HFFc6 (cell line): ENCODE data around the gene PRUNE1. TPM values are rescaled to one million over a fixed set of nuclear protein-coding genes. Genes with fewer than 3 reads are reported as not detected.

Source experiments
- DNase-seq: peaks from one replicate; pipeline ENCODE4 v3.0.0-alpha.2; 2018
- H3K27ac Mint-ChIP-seq: 2 replicates; pipeline ENCODE4 v1.8.0; 2020; ENCODE audit warnings: mild to moderate bottlenecking, mixed read lengths
- H3K27me3 Mint-ChIP-seq: 2 replicates; pipeline ENCODE4 v1.8.0; 2021; ENCODE audit warnings: mild to moderate bottlenecking, moderate library complexity, mixed read lengths; ENCODE audit not compliant: insufficient read depth
- H3K36me3 Mint-ChIP-seq: 2 replicates; pipeline ENCODE4 v1.8.0; 2021; ENCODE audit warnings: low read depth, mixed read lengths
- H3K4me1 Mint-ChIP-seq: 2 replicates; pipeline ENCODE4 v1.8.0; 2020; ENCODE audit warnings: low read depth, mixed read lengths
- H3K4me3 Mint-ChIP-seq: 2 replicates; pipeline ENCODE4 v1.8.0; 2020; ENCODE audit warnings: mild to moderate bottlenecking, moderate library complexity, mixed read lengths
- H3K9me3 Mint-ChIP-seq: 2 replicates; pipeline ENCODE4 v1.8.0; 2020; ENCODE audit warnings: mild to moderate bottlenecking, mixed read lengths
- total RNA-seq, 6 experiments: library from RNA; stranded (reverse); fragmentation: NEBNext Ultra II Directional; extraction: Animal tissue kit (Norgen Biotek cat#: 25700); gene quantifications; 2 replicates in 1 of 6; 3 replicates in 5 of 6; pipeline ENCODE4 v1.2.3, GENCODE V29; 2021
- TF ChIP-seq, protein P1 (sequence below): fragments of 200-600 bp; sonication (generic); IDR thresholded peaks from 2 replicates; pipeline ENCODE4 v1.5.0; 2021; ENCODE audit warnings: antibody characterized with exemption, mild to moderate bottlenecking

The PRUNE1 gene
- total RNA-seq, 6 experiments from 2014 or later, result 6.6 to 10.0 (median 7.7) TPM

DNA sequence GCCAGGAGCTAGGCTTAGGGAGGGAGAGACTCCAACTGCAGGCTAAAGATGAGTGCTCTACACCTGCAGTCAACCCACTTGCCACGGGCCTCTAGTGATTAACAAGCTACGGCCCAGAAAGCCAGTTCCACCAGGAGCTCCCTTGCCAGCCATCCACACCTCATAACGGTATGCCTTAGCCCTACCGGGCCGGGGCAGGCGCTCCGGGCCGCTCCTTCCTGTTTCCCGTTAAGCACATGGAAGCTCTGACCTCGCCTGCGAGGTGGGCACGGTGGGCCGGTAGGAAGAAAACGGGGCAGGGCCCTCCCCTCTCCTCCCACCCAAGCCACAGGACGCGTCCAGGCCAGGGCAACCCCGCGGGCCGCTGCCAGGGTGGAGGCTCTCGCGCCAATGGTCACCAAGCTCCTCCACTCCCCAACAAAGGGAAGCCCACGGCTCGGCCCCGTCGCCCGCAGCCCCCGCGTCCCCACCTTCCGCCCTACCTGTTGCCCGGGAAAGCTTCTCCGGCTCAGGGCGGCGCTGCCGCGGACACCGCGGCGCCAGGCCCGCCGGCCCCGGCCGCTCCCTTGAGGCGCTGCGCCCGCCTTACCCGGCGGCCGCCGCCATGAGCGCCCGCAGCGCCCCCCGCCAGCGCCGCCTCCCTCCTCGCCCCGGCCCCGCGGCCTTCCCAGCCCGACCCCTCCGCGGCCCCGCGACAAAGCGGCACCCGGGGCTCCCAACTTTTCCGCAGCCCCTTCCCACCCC, 34.2 kb upstream of the PRUNE1 start:
- TF ChIP-seq, protein P1, sequence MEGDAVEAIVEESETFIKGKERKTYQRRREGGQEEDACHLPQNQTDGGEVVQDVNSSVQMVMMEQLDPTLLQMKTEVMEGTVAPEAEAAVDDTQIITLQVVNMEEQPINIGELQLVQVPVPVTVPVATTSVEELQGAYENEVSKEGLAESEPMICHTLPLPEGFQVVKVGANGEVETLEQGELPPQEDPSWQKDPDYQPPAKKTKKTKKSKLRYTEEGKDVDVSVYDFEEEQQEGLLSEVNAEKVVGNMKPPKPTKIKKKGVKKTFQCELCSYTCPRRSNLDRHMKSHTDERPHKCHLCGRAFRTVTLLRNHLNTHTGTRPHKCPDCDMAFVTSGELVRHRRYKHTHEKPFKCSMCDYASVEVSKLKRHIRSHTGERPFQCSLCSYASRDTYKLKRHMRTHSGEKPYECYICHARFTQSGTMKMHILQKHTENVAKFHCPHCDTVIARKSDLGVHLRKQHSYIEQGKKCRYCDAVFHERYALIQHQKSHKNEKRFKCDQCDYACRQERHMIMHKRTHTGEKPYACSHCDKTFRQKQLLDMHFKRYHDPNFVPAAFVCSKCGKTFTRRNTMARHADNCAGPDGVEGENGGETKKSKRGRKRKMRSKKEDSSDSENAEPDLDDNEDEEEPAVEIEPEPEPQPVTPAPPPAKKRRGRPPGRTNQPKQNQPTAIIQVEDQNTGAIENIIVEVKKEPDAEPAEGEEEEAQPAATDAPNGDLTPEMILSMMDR, result no peak
- H3K27ac Mint-ChIP-seq, result peak overlapping the region; percentile 73
- H3K27me3 Mint-ChIP-seq, result peaks cover 5% of the 10 kb centered on the region; the same call in 1 of the 2 replicates
- H3K4me1 Mint-ChIP-seq, result peaks cover 58% of the 10 kb centered on the region
- no peak for DNase-seq
- H3K4me3 Mint-ChIP-seq, result peak overlapping the region; percentile 91
- H3K9me3 Mint-ChIP-seq, result no peaks in the 10 kb centered on the region
- H3K36me3 Mint-ChIP-seq, result peaks cover under 1% of the 10 kb centered on the region; the same call in 1 of the 2 replicates

DNA sequence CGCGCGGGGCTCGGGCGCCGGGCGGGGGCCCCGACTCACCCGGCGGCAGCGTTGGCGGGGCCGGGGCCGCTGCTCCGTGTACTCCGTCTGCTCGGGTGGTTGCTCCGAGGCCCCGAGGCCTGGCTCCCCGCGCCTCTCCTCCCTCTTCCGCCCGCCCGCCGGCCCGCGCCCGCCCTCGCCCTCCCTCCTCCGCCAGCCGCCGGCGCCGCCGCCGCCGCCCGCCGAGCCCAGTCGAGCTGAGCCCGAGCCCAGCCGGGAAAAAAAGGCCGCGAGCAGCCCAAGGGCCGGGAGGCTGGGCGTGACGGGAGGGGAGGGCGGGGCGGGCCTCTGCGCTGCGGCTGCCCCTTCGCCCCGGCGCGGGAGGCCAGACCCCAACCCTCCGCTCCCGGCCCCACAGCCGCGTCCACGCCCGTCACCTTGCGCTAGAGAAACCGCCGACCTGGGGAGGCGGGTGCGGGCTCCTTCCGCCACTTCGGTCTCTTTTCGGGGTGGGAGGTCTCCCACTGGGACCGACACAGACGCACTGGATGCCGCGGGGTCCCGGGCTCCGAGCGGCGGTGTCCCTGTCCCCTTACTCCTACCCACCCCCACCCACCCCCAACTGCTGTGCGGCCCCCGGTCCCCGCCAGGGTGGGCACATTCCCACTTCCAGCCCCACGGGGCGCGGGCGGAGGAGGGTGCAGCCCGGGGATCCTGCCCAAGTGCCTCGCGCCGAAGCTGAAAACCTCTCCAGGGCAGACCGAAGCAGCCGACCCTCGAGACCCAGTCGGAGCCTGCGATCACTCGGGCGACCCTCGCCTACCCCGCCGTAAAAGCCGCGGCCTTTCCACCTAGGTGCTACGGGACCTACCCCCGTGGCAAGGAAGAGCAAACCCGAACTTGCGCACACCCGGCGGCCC, 33.4 kb upstream of the PRUNE1 start, which contains the start of gene CERS2:
Gene CERS2, minus strand, starts transcription at position 256 of the 899 bp plus-strand sequence. CDS start 5,745 bp downstream, outside the sequence.
- H3K4me3 Mint-ChIP-seq, result peak within 1 kb of the TSS; percentile 91
- H3K27me3 Mint-ChIP-seq, result peaks cover 5% of the 10 kb centered on the region; the same call in 1 of the 2 replicates
- peaks cover 58% of the 10 kb centered on the region for H3K4me1 Mint-ChIP-seq
- H3K27ac Mint-ChIP-seq, result peak within 1 kb of the TSS; percentile 73
- TF ChIP-seq, protein P1, result no peak
- no peaks in the 10 kb centered on the region for H3K36me3 Mint-ChIP-seq
- peak; percentile 72 for DNase-seq
- no peaks in the 10 kb centered on the region for H3K9me3 Mint-ChIP-seq

DNA sequence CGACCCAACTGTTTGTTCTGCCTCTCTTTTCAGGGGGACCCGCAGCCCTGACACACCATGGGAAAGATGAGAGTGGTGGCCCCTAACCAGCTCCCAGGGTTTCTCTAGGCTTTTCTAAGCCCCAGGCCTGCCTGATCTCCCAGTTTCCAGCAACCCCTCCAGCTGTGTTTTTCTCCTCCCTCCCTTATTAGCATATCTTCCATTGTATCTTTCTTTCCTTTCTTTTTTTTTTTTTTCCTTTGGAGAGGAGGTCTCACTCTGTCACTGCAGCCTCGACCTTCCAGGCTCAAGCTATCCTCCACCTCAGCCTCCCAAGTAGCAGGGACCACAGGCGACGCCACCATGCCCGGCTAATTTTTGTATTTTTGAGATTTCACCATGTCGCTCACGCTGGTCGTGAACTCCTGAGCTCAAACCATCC, 31.8 kb upstream of the PRUNE1 start:
- peak overlapping the region; percentile 5; the same call in 1 of the 2 replicates for H3K4me3 Mint-ChIP-seq
- peak overlapping the region; percentile 94 for H3K27ac Mint-ChIP-seq
- H3K27me3 Mint-ChIP-seq, result peaks cover 2% of the 10 kb centered on the region; the same call in 1 of the 2 replicates
- H3K36me3 Mint-ChIP-seq, result no peaks in the 10 kb centered on the region
- TF ChIP-seq, protein P1, result no peak
- no peaks in the 10 kb centered on the region for H3K9me3 Mint-ChIP-seq
- no peak for DNase-seq
- peaks cover 51% of the 10 kb centered on the region for H3K4me1 Mint-ChIP-seq

DNA sequence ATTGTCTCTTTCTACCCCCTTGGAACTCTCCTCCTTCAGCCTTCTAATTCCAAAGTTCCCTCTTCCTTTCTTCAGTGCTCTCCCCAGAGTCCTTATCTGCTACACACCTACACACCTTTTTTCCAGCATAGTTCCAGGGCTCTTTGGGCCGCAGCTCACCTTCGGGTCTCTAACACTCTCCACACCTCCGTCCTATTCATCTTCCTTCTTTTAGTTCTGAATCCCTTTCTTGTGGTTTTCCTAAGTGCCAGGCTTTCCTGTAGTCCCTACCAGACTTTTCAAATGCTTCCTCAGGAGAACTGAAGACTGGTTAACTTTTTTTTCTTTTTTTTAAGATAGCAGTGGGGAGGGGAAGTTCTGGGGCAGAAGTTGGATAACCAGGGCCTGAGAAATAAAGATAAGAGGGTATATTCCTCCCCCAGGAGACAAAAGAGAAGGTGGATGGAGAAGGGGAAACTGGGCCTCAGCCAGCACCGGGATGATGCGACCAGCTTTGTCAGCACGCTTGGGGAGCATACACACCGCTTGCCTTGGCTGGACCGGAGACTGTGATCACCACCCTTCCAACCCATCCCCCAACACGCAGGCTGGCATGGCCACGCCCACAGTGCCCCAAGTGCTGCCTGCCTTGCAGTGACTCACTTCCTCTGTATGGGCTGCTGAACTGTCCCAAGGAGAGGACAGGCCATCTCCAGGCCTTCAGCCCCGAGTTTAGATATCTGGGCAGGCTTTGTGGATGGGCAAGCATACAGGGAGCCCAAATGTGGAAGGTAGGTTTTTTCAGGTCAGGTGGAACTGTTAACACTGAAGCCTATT, 31.2 kb upstream of the PRUNE1 start:
- Mint-ChIP-seq H3K4me3 (peak overlapping the region; percentile 79), H3K4me1 (peaks cover 51% of the 10 kb centered on the region), H3K36me3 (no peaks in the 10 kb centered on the region), H3K27ac (peak overlapping the region; percentile 94), H3K9me3 (no peaks in the 10 kb centered on the region), H3K27me3 (peaks cover 2% of the 10 kb centered on the region; the same call in 1 of the 2 replicates)
- DNase-seq, result peak; percentile 56
- TF ChIP-seq, protein P1, result no peak
